NCI-H510A (cell line): ENCODE results near the gene NCKAP5L.
"Not testable (repeated sequence)": the region's sequence is repeated elsewhere in the genome, so short reads cannot be mapped to it uniquely, and the experiment has no call there.

Experiments
- DNase-seq: peaks from one replicate; lab custom pipeline; 2025; lab: John Stamatoyannopoulos, UW

The NCKAP5L gene

GRCh38 chr12:49800421-49801140 is 27.6 kb downstream of the NCKAP5L start:
- DNase-seq: no peak

GRCh38 chr12:49798934-49799333 is 29.3 kb downstream of the NCKAP5L start:
- DNase-seq: no peak

- no peak for DNase-seq
Observed at GRCh38 chr12:49798248-49798647, 30.0 kb downstream of the NCKAP5L start.

GRCh38 chr12:49797449-49797776 is 30.8 kb downstream of the NCKAP5L start:
- no peak for DNase-seq

- no peak for DNase-seq
Observed at GRCh38 chr12:49796606-49797448, 31.4 kb downstream of the NCKAP5L start.

- no peak for DNase-seq
Observed at GRCh38 chr12:49796155-49796554, 32.1 kb downstream of the NCKAP5L start.

GRCh38 chr12:49795654-49796105 is 32.5 kb downstream of the NCKAP5L start:
- no peak for DNase-seq

- no peak for DNase-seq
Observed at GRCh38 chr12:49794811-49795653, 33.2 kb downstream of the NCKAP5L start.

GRCh38 chr12:49794021-49794420 is 34.2 kb downstream of the NCKAP5L start:
- DNase-seq: no peak

- DNase-seq: no peak
Observed at GRCh38 chr12:49793620-49794019, 34.6 kb downstream of the NCKAP5L start.

GRCh38 chr12:49792976-49793580 is 35.1 kb downstream of the NCKAP5L start:
- no peak for DNase-seq

GRCh38 chr12:49792181-49792970 is 35.8 kb downstream of the NCKAP5L start:
- DNase-seq: no peak

GRCh38 chr12:49791700-49792099 is 36.5 kb downstream of the NCKAP5L start:
- no peak for DNase-seq

- no peak for DNase-seq
Observed at GRCh38 chr12:49790741-49791555, 37.3 kb downstream of the NCKAP5L start.

GRCh38 chr12:49789992-49790391 is 38.2 kb downstream of the NCKAP5L start:
- no peak for DNase-seq

- DNase-seq: no peak
Observed at GRCh38 chr12:49787672-49788071, 40.5 kb downstream of the NCKAP5L start.

GRCh38 chr12:49784756-49785409 is 43.3 kb downstream of the NCKAP5L start:
- DNase-seq: no peak

GRCh38 chr12:49783917-49784676 is 44.1 kb downstream of the NCKAP5L start:
- DNase-seq: no peak

- not testable (repeated sequence) for DNase-seq
Observed at GRCh38 chr12:49780914-49781313, 47.3 kb downstream of the NCKAP5L start.
